SK-N-MC (cell line): ENCODE measurements around the gene DBF4.
"Not testable (repeated sequence)": the region's sequence is repeated elsewhere in the genome, so short reads cannot be mapped to it uniquely, and the experiment has no call there.

Source experiments
- EZH2 ChIP-seq: fragments of 200-600 bp; sonication (generic); IDR thresholded peaks from one replicate; pipeline ENCODE4 v1.6.1; 2017; ENCODE audit warnings: antibody characterized with exemption
- POLR2AphosphoS5 ChIP-seq: IDR thresholded peaks from 2 replicates; pipeline ENCODE4 v1.6.1; 2012; ENCODE audit warnings: mild to moderate bottlenecking, low read depth, low read length, borderline replicate concordance

GRCh38 chr7:87922759-87923395 lies 46.6 kb downstream of the DBF4 start:
- TF ChIP-seq POLR2AphosphoS5, EZH2: not testable (repeated sequence)
